IMR-90 (cell line): ENCODE results near the gene TENM3. TPM values are rescaled to one million over a fixed set of nuclear protein-coding genes. Genes with fewer than 3 reads are reported as not detected.

Source experiments
- ATAC-seq: fragments of 200-7000 bp; cut with Tn5 transposase; 2 replicates; pipeline ENCODE4 v1.9.1; 2020; ENCODE audit warnings: low read depth, mild to moderate bottlenecking, moderate library complexity
- BruUV-seq: library from RNA; stranded (reverse); fragments of 400-500 nt; replicated peaks from 2 replicates; lab custom pipeline; 2021; lab: Mats Ljungman, UMichigan
- CTCF ChIA-PET: fragments of 300-600 bp; formaldehyde crosslinking; extraction: SDS; loops from one replicate; lab custom pipeline; 2021; ENCODE audit warnings: antibody characterized with exemption; lab: Yijun Ruan, JAX
- POLR2A ChIA-PET: fragments of 300-600 bp; sonication (Branson Sonifier 250); formaldehyde crosslinking; loops from one replicate; lab custom pipeline; 2022; ENCODE audit warnings: antibody characterized with exemption; ENCODE audit not compliant: unreplicated experiment; lab: Charles Lee
- DNase-seq: peaks from one replicate; pipeline ENCODE4 v3.0.0; 2013
- H2AFZ ChIP-seq: replicated peaks from 2 replicates; pipeline ENCODE3; 2013; ENCODE audit warnings: low read length, mild to moderate bottlenecking; ENCODE audit not compliant: poor library complexity
- H2AK5ac ChIP-seq: 2 replicates; pipeline ENCODE4 v1.6.1; 2013; ENCODE audit warnings: low read depth, low read length, inconsistent platforms
- H2AK9ac ChIP-seq: replicated peaks from 2 replicates; pipeline ENCODE3; 2013; ENCODE audit warnings: mild to moderate bottlenecking, low read depth, low read length, moderate library complexity; ENCODE audit not compliant: poor library complexity
- H2BK120ac ChIP-seq: 2 replicates; pipeline ENCODE4 v1.6.1; 2013; ENCODE audit warnings: low read depth, low read length, inconsistent platforms
- H2BK15ac ChIP-seq: 3 replicates; pipeline ENCODE4 v1.6.1; 2013; ENCODE audit warnings: low read depth, low read length, inconsistent platforms
- H2BK20ac ChIP-seq: 2 replicates; pipeline ENCODE4 v1.6.1; 2013; ENCODE audit warnings: low read depth, mild to moderate bottlenecking, inconsistent platforms, low read length, moderate library complexity
- H2BK5ac ChIP-seq: 2 replicates; pipeline ENCODE4 v1.6.1; 2013; ENCODE audit warnings: mild to moderate bottlenecking, low read depth, low read length, inconsistent platforms; ENCODE audit not compliant: poor library complexity, severe bottlenecking
- H3K14ac ChIP-seq: replicated peaks from 2 replicates; pipeline ENCODE4 v1.6.1; 2013; ENCODE audit warnings: low read depth, low read length, inconsistent platforms
- H3K18ac ChIP-seq: 2 replicates; pipeline ENCODE4 v1.6.1; 2013; ENCODE audit warnings: low read depth, low read length, control low read depth
- H3K23ac ChIP-seq: 2 replicates; pipeline ENCODE4 v1.6.1; 2013; ENCODE audit warnings: low read depth, low read length, inconsistent platforms
- H3K27ac ChIP-seq: 2 replicates; pipeline ENCODE4 v1.5.1; 2013; ENCODE audit warnings: mild to moderate bottlenecking, control low read depth, low read length; ENCODE audit not compliant: insufficient read depth
- H3K27me3 ChIP-seq: 2 replicates; pipeline ENCODE4 v1.6.1; 2013; ENCODE audit warnings: low read length; ENCODE audit not compliant: control insufficient read depth, insufficient read depth
- H3K36me3 ChIP-seq: 2 replicates; pipeline ENCODE4 v1.6.1; 2013; ENCODE audit warnings: low read length, mixed read lengths; ENCODE audit not compliant: control insufficient read depth, insufficient read depth
- H3K4ac ChIP-seq: 2 replicates; pipeline ENCODE4 v1.6.1; 2013; ENCODE audit warnings: low read depth, low read length, inconsistent platforms
- H3K4me1 ChIP-seq: 2 replicates; pipeline ENCODE4 v1.6.1; 2013; ENCODE audit warnings: low read length, mixed read lengths; ENCODE audit not compliant: control insufficient read depth, insufficient read depth
- H3K4me2 ChIP-seq: 2 replicates; pipeline ENCODE4 v1.6.1; 2013; ENCODE audit warnings: low read depth, mild to moderate bottlenecking, control low read depth, low read length, moderate library complexity
- H3K4me3 ChIP-seq: 2 replicates; pipeline ENCODE4 v1.5.1; 2013; ENCODE audit warnings: low read depth, mild to moderate bottlenecking, control low read depth, low read length, moderate library complexity; ENCODE audit not compliant: insufficient read depth
- H3K56ac ChIP-seq: 2 replicates; pipeline ENCODE4 v1.6.1; 2013; ENCODE audit warnings: low read length, inconsistent platforms; ENCODE audit not compliant: insufficient read depth; ENCODE audit errors: extremely low read depth
- H3K79me1 ChIP-seq, 2 experiments: 2 replicates each; pipeline ENCODE4 v1.6.1; 2013; ENCODE audit warnings: low read length in 2 of 2, inconsistent platforms in 1 of 2, low read depth in 1 of 2
- H3K9ac ChIP-seq: 2 replicates; pipeline ENCODE4 v1.6.1; 2013; ENCODE audit warnings: low read depth, low read length, control low read depth
- H3K9me1 ChIP-seq: 2 replicates; pipeline ENCODE4 v1.6.1; 2013; ENCODE audit warnings: low read length, inconsistent platforms; ENCODE audit not compliant: insufficient read depth
- H3K9me3 ChIP-seq: 2 replicates; pipeline ENCODE4 v1.6.1; 2013; ENCODE audit warnings: low read length; ENCODE audit not compliant: control insufficient read depth, insufficient read depth
- H4K20me1 ChIP-seq: 2 replicates; pipeline ENCODE4 v1.6.1; 2013; ENCODE audit warnings: low read length, inconsistent platforms; ENCODE audit not compliant: insufficient read depth
- H4K5ac ChIP-seq: 2 replicates; pipeline ENCODE4 v1.6.1; 2013; ENCODE audit warnings: mild to moderate bottlenecking, low read depth, low read length, control low read depth
- H4K8ac ChIP-seq, 2 experiments: 2 replicates each; pipeline ENCODE4 v1.6.1; 2013; ENCODE audit warnings: low read depth in 2 of 2, low read length in 2 of 2, control low read depth in 1 of 2, inconsistent platforms in 1 of 2
- H4K91ac ChIP-seq: 2 replicates; pipeline ENCODE4 v1.6.1; 2013; ENCODE audit warnings: low read depth, low read length, inconsistent platforms; ENCODE audit not compliant: insufficient read depth
- BHLHE40 ChIP-seq: fragments of 150-350 bp; IDR thresholded peaks from 2 replicates; pipeline ENCODE4 v1.6.1; 2016; ENCODE audit warnings: mild to moderate bottlenecking, low read depth, low read length
- CEBPB ChIP-seq: IDR thresholded peaks from 2 replicates; pipeline ENCODE4 v1.6.1; 2012; ENCODE audit warnings: low read depth, low read length, improper control_type of control experiment
- CHD1 ChIP-seq: IDR thresholded peaks from 2 replicates; pipeline ENCODE4 v1.6.1; 2012; ENCODE audit warnings: low read depth, low read length, improper control_type of control experiment
- ELK1 ChIP-seq: fragments of 150-350 bp; IDR thresholded peaks from 2 replicates; pipeline ENCODE4 v1.6.1; 2016; ENCODE audit warnings: low read depth, mild to moderate bottlenecking, low read length, moderate library complexity, borderline replicate concordance
- FOS ChIP-seq: fragments of 150-350 bp; IDR thresholded peaks from 2 replicates; pipeline ENCODE4 v1.6.1; 2016; ENCODE audit warnings: low read depth, low read length
- MAFK ChIP-seq: IDR thresholded peaks from 2 replicates; pipeline ENCODE4 v1.6.1; 2012; ENCODE audit warnings: low read depth, low read length, improper control_type of control experiment
- MAZ ChIP-seq: IDR thresholded peaks from 2 replicates; pipeline ENCODE4 v1.6.1; 2012; ENCODE audit warnings: low read depth, mild to moderate bottlenecking, low read length, improper control_type of control experiment, moderate library complexity, borderline replicate concordance
- MXI1 ChIP-seq: IDR thresholded peaks from 2 replicates; pipeline ENCODE4 v1.6.1; 2012; ENCODE audit warnings: low read depth, mild to moderate bottlenecking, low read length, moderate library complexity, borderline replicate concordance
- NFE2L2 ChIP-seq: fragments of 150-350 bp; IDR thresholded peaks from 2 replicates; pipeline ENCODE4 v1.6.1; 2016; ENCODE audit warnings: low read depth, mild to moderate bottlenecking, low read length
- POLR2A ChIP-seq: IDR thresholded peaks from 2 replicates; pipeline ENCODE4 v1.6.1; 2012; ENCODE audit warnings: mild to moderate bottlenecking, low read depth, low read length
- RAD21 ChIP-seq: IDR thresholded peaks from 2 replicates; pipeline ENCODE4 v1.6.1; 2012; ENCODE audit warnings: low read length, improper control_type of control experiment
- RCOR1 ChIP-seq: IDR thresholded peaks from 2 replicates; pipeline ENCODE4 v1.6.1; 2012; ENCODE audit warnings: mild to moderate bottlenecking, low read length, improper control_type of control experiment; ENCODE audit not compliant: insufficient replicate concordance
- RFX5 ChIP-seq: IDR thresholded peaks from 2 replicates; pipeline ENCODE4 v1.8.0; 2012; ENCODE audit warnings: low read depth, mild to moderate bottlenecking, low read length, moderate library complexity
- SMC3 ChIP-seq: fragments of 150-350 bp; IDR thresholded peaks from 2 replicates; pipeline ENCODE4 v1.6.1; 2016; ENCODE audit warnings: low read depth, mild to moderate bottlenecking, antibody characterized with exemption, low read length, moderate library complexity
- WGBS, 2 experiments: methylation state at CpG; one replicate each; pipeline versions ENCODE4 v1.1.5 to v1.1.7; 2013; ENCODE audit warnings: missing lambda C conversion rate in 2 of 2; ENCODE audit not compliant: insufficient read length in 1 of 2; ENCODE audit errors: extremely low coverage in 2 of 2; 5-methylcytosine and 5-hydroxymethylcytosine counted together
- dilution Hi-C: fragments of 300-500 bp; cut with HindIII; formaldehyde crosslinking; loops from one replicate; pipeline ENCODE4 v1.14.3; 2018; ENCODE audit warnings: low sequenced_read_pairs; ENCODE audit not compliant: unreplicated experiment
- in situ Hi-C: fragments of 300-500 bp; cut with MboI; formaldehyde crosslinking; loops from 3 replicates; pipeline ENCODE4 v1.14.3; 2019; ENCODE audit warnings: low sequenced_read_pairs, inconsistent platforms, mixed read lengths
- intact Hi-C: fragments of 100-400 bp; cut with micrococcal nuclease; formaldehyde crosslinking; loops from 2 replicates; pipeline ENCODE4 v1.10.0; 2022
- polyA plus RNA-seq, 3 experiments: library from polyadenylated mRNA; depleted of rRNA; stranded (reverse); fragments of >200 nt; gene quantifications; 2 replicates each; pipeline ENCODE4 v1.2.3, GENCODE V29; 2012; ENCODE audit warnings: low replicate concordance in 1 of 3
- total RNA-seq: library from RNA; depleted of rRNA; stranded (reverse); fragments of >200 nt; gene quantifications from 2 replicates; pipeline ENCODE4 v1.2.3, GENCODE V29; 2012
- TF ChIP-seq, protein P1 (sequence below): fragments of 150-350 bp; IDR thresholded peaks from 2 replicates; pipeline ENCODE4 v1.6.1; 2017; ENCODE audit warnings: mild to moderate bottlenecking, antibody characterized with exemption, low read length, low read depth
- TF ChIP-seq, protein P2 (sequence below): conservative IDR thresholded peaks from 2 replicates; pipeline ENCODE4 v1.5.1; 2012; ENCODE audit warnings: mild to moderate bottlenecking, low read depth, low read length, improper control_type of control experiment

The TENM3 gene
- total and polyA plus RNA-seq, 2 of the 4 experiments (the other 2 are of a cell fraction) = 29.9 to 173 TPM

- ATAC-seq = no peak
- Histone ChIP-seq H3K79me1 (no peaks in the 10 kb centered on the region), H3K23ac (no peak overlapping the region), H2BK20ac (no peak overlapping the region), H2BK15ac (no peak overlapping the region), H3K4ac (no peak overlapping the region), H3K9me3 (no peaks in the 10 kb centered on the region), H3K27ac (no peak overlapping the region), H2BK5ac (no peak overlapping the region), H4K8ac (no peak overlapping the region), H4K20me1 (no peaks in the 10 kb centered on the region), H3K27me3 (no peaks in the 10 kb centered on the region), H3K18ac (no peak overlapping the region), H4K5ac (no peak overlapping the region), H3K14ac (no peak overlapping the region), H3K36me3 (0 out of 2 replicates have a peak, but pooled peaks cover 2% of the 10 kb centered on the region), H2BK120ac (no peak overlapping the region), H3K4me1 (no peaks in the 10 kb centered on the region), H3K4me3 (no peak overlapping the region), H2AK9ac (no peak overlapping the region), H2AFZ (no peak overlapping the region), H4K91ac (no peak overlapping the region), H3K4me2 (no peak overlapping the region), H3K9me1 (no peaks in the 10 kb centered on the region), H3K56ac (no peak overlapping the region), H2AK5ac (no peak overlapping the region), H3K9ac (no peak overlapping the region)
- CTCF ChIA-PET = no interaction called here
- POLR2A ChIA-PET = no interaction called here
- TF ChIP-seq CHD1 (no peak), MAFK (no peak), RCOR1 (no peak), MXI1 (no peak), FOS (no peak), ELK1 (no peak), RAD21 (no peak), NFE2L2 (no peak), RFX5 (no peak), SMC3 (no peak), BHLHE40 (no peak), MAZ (no peak), CEBPB (no peak), POLR2A (no peak)
- TF ChIP-seq, protein P1, sequence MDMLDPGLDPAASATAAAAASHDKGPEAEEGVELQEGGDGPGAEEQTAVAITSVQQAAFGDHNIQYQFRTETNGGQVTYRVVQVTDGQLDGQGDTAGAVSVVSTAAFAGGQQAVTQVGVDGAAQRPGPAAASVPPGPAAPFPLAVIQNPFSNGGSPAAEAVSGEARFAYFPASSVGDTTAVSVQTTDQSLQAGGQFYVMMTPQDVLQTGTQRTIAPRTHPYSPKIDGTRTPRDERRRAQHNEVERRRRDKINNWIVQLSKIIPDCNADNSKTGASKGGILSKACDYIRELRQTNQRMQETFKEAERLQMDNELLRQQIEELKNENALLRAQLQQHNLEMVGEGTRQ = no peak
- TF ChIP-seq, protein P2, sequence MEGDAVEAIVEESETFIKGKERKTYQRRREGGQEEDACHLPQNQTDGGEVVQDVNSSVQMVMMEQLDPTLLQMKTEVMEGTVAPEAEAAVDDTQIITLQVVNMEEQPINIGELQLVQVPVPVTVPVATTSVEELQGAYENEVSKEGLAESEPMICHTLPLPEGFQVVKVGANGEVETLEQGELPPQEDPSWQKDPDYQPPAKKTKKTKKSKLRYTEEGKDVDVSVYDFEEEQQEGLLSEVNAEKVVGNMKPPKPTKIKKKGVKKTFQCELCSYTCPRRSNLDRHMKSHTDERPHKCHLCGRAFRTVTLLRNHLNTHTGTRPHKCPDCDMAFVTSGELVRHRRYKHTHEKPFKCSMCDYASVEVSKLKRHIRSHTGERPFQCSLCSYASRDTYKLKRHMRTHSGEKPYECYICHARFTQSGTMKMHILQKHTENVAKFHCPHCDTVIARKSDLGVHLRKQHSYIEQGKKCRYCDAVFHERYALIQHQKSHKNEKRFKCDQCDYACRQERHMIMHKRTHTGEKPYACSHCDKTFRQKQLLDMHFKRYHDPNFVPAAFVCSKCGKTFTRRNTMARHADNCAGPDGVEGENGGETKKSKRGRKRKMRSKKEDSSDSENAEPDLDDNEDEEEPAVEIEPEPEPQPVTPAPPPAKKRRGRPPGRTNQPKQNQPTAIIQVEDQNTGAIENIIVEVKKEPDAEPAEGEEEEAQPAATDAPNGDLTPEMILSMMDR = no peak
- in situ Hi-C loops (no loop called here), dilution Hi-C loops (no loop called here), intact Hi-C loops (no loop called here)
- no TSS peak for BruUV-seq
- no peak for DNase-seq
- WGBS, 2 experiments = no CpG with 5 or more reads among the region's 3 CpGs
Measured at GRCh38 chr4:182695009-182695408, 451.8 kb downstream of the TENM3 start.
